Progenitor cell of endocrine pancreas (in vitro differentiated cells): ENCODE data around the gene ANKS4B. TPM values are rescaled to one million over a fixed set of nuclear protein-coding genes. Genes with fewer than 3 reads are reported as not detected.

Experiments
- DNase-seq: peaks from one replicate; pipeline ENCODE4 v3.0.0; 2021; ENCODE audit warnings: low spot score; ENCODE audit not compliant: unreplicated experiment
- H3K27ac Mint-ChIP-seq: 2 replicates; pipeline ENCODE4 v1.8.0; 2021; ENCODE audit warnings: mild to moderate bottlenecking, moderate library complexity, mixed read lengths
- H3K27me3 Mint-ChIP-seq: 2 replicates; pipeline ENCODE4 v1.8.0; 2021; ENCODE audit warnings: mixed read lengths
- H3K36me3 Mint-ChIP-seq: 2 replicates; pipeline ENCODE4 v1.8.0; 2022; ENCODE audit warnings: mixed read lengths; ENCODE audit not compliant: insufficient read depth
- H3K4me1 Mint-ChIP-seq: 2 replicates; pipeline ENCODE4 v1.8.0; 2021; ENCODE audit warnings: low read depth, mixed read lengths
- H3K4me3 Mint-ChIP-seq: 2 replicates; pipeline ENCODE4 v1.8.0; 2021; ENCODE audit warnings: low read depth, mild to moderate bottlenecking, moderate library complexity, mixed read lengths
- H3K9me3 Mint-ChIP-seq: 2 replicates; pipeline ENCODE4 v1.8.0; 2021; ENCODE audit warnings: low read depth, mixed read lengths
- CTCF ChIP-seq: fragments of 200-600 bp; sonication (generic); IDR thresholded peaks from one replicate; pipeline ENCODE4 v1.5.0; 2021; ENCODE audit warnings: antibody characterized with exemption, mild to moderate bottlenecking; ENCODE audit not compliant: unreplicated experiment
- total RNA-seq: library from RNA; stranded (reverse); gene quantifications from 2 replicates; pipeline ENCODE4 v1.2.1, GENCODE V29; 2021

The ANKS4B gene
- total RNA-seq, 1 donor from 2014 or later = 4.6 TPM

- TF ChIP-seq CTCF = no peak
- H3K4me1 Mint-ChIP-seq = no peaks in the 10 kb centered on the region
- H3K36me3 Mint-ChIP-seq = no peaks in the 10 kb centered on the region
- no peaks in the 10 kb centered on the region for H3K27me3 Mint-ChIP-seq
- no peak overlapping the region for H3K27ac Mint-ChIP-seq
- H3K9me3 Mint-ChIP-seq = no peaks in the 10 kb centered on the region
- H3K4me3 Mint-ChIP-seq = no peak overlapping the region
- no peak for DNase-seq
These were observed 26.9 kb upstream of the ANKS4B start for GRCh38 chr16:21206550-21206949.

GRCh38 chr16:21208446-21209230 is 24.9 kb upstream of the ANKS4B start:
- Mint-ChIP-seq H3K27me3 (no peaks in the 10 kb centered on the region), H3K36me3 (no peaks in the 10 kb centered on the region)
- no peak for TF ChIP-seq CTCF

GRCh38 chr16:21211486-21211885 is 22.0 kb upstream of the ANKS4B start, which contains the start of gene ZP2:
Gene ZP2 (minus strand): TSS chr16:21211574. CDS start chr16:21211547, 27 bp downstream.
- H3K9me3 Mint-ChIP-seq = no peaks in the 10 kb centered on the region
- TF ChIP-seq CTCF = no peak
- no peak for DNase-seq
- H3K27ac Mint-ChIP-seq = no peak within 1 kb of the TSS
- H3K36me3 Mint-ChIP-seq = no peaks in the 10 kb centered on the region
- H3K4me3 Mint-ChIP-seq = no peak within 1 kb of the TSS
- H3K4me1 Mint-ChIP-seq = peaks cover under 1% of the 10 kb centered on the region
- no peaks in the 10 kb centered on the region for H3K27me3 Mint-ChIP-seq

More at GRCh38 chr16:21208446-21209230, 24.9 kb upstream of the ANKS4B start:
- Mint-ChIP-seq H3K4me1 (no peaks in the 10 kb centered on the region), H3K4me3 (no peak overlapping the region), H3K9me3 (no peaks in the 10 kb centered on the region), H3K27ac (no peak overlapping the region)
- no peak for DNase-seq

GRCh38 chr16:21214086-21214485 is 19.4 kb upstream of the ANKS4B start:
- Mint-ChIP-seq H3K9me3 (no peaks in the 10 kb centered on the region), H3K36me3 (no peaks in the 10 kb centered on the region), H3K4me3 (no peak overlapping the region), H3K27me3 (no peaks in the 10 kb centered on the region), H3K27ac (no peak overlapping the region), H3K4me1 (peaks cover 10% of the 10 kb centered on the region)
- DNase-seq = no peak
- no peak for TF ChIP-seq CTCF

GRCh38 chr16:21217121-21217520 is 16.4 kb upstream of the ANKS4B start:
- H3K36me3 Mint-ChIP-seq = no peaks in the 10 kb centered on the region
- TF ChIP-seq CTCF = no peak
- no peak for DNase-seq
- peaks cover 21% of the 10 kb centered on the region for H3K4me1 Mint-ChIP-seq
- H3K9me3 Mint-ChIP-seq = peaks cover 3% of the 10 kb centered on the region
- H3K27ac Mint-ChIP-seq = no peak overlapping the region
- no peak overlapping the region for H3K4me3 Mint-ChIP-seq
- H3K27me3 Mint-ChIP-seq = no peaks in the 10 kb centered on the region
